T-helper 2 cell treated with Interferon-gamma antibody and Interleukin-4, amounts not matched to agents 5 μg/mL and 100 μg/mL, for 36 hours (primary cell): ENCODE measurements around the gene PIAS1.

Experiments
- DNase-seq: peaks from one replicate; pipeline ENCODE4 v3.0.0; 2021; ENCODE audit warnings: low spot score
- H3K27ac Mint-ChIP-seq: one replicate; pipeline ENCODE4 v1.8.0; 2021; ENCODE audit warnings: mild to moderate bottlenecking, mixed read lengths
- H3K27me3 Mint-ChIP-seq: one replicate; pipeline ENCODE4 v1.8.0; 2021; ENCODE audit warnings: low read depth, mixed read lengths
- H3K36me3 Mint-ChIP-seq: one replicate; pipeline ENCODE4 v1.8.0; 2021; ENCODE audit warnings: low read depth, mixed read lengths
- H3K4me1 Mint-ChIP-seq: one replicate; pipeline ENCODE4 v1.8.0; 2021; ENCODE audit warnings: low read depth, mixed read lengths
- H3K4me3 Mint-ChIP-seq: one replicate; pipeline ENCODE4 v1.8.0; 2022; ENCODE audit warnings: mild to moderate bottlenecking, moderate library complexity, mixed read lengths
- H3K9me3 Mint-ChIP-seq: one replicate; pipeline ENCODE4 v1.8.0; 2021; ENCODE audit warnings: mixed read lengths

The PIAS1 gene

DNA sequence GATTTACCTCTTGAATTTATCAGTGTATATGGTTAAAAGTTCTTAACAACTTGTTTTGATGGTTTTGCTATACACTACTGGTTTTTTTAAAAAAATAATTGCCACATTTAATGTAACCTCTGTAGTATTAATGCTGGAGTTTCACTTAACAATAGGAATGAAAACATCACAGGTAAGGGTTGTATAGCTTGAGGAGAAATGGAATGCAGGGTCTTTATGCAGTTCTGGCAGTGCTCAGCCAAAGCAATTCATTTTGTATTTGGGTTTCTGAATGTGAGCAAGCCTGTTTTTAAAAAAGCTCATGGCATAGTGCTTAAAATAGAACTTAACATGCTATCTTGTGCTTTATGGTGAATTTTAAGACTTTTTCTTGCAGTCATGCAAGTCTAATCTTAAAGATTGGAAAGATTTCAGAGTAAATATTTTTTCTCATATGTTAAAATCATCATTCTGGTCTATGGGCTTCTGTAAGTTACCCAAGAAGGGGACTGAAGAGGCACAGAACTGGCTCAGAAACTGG lies 8.9 kb downstream of the PIAS1 start:
- no peak overlapping the region for H3K27ac Mint-ChIP-seq
- H3K9me3 Mint-ChIP-seq = no peaks in the 10 kb centered on the region
- no peak for DNase-seq
- H3K4me3 Mint-ChIP-seq = no peak overlapping the region
- peaks cover 31% of the 10 kb centered on the region for H3K4me1 Mint-ChIP-seq
- H3K36me3 Mint-ChIP-seq = peaks cover 16% of the 10 kb centered on the region
- no peaks in the 10 kb centered on the region for H3K27me3 Mint-ChIP-seq

GRCh38 chr15:68063606-68064005 lies 9.5 kb downstream of the PIAS1 start:
- Mint-ChIP-seq H3K4me1 (peaks cover 29% of the 10 kb centered on the region), H3K27ac (no peak overlapping the region), H3K36me3 (peaks cover 17% of the 10 kb centered on the region), H3K9me3 (no peaks in the 10 kb centered on the region), H3K27me3 (no peaks in the 10 kb centered on the region), H3K4me3 (no peak overlapping the region)
- DNase-seq = no peak

DNA sequence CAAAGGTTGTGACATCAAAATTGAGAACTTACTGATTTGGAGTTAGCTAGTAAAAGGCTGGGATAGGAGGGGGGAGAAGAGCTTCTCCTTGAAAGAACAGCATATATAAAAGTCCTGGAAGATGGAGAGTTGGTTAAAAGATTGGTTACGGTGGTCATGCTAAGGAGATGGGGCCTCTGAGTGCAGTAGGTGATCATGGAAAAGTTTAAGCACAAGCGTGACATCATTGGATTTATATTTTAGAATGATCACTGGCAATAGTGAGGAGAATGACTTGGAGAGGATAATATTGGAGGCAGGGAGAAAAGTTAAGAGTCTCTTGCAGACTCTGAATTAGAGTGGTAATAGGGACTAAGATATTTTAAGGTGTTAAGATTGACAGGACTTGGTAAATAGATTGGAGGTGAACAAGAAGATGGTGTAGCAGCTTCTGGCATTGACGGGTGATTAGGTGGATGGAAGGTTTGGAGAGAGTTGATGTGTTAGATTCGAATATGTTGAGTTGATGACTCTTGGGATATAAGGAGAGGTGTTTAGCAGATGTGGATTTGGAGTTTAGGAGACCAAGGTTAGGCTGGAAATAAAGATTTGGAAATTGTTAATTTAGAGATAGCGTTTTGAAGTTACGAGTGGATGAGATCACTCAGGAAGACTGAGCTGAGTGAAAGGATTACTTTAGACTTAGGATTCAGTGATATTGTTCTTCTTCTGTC lies 19.6 kb downstream of the PIAS1 start:
- Mint-ChIP-seq H3K27ac (no peak overlapping the region), H3K27me3 (no peaks in the 10 kb centered on the region), H3K4me1 (peaks cover 9% of the 10 kb centered on the region), H3K4me3 (no peak overlapping the region), H3K36me3 (no peaks in the 10 kb centered on the region), H3K9me3 (no peaks in the 10 kb centered on the region)
- DNase-seq = no peak

DNA sequence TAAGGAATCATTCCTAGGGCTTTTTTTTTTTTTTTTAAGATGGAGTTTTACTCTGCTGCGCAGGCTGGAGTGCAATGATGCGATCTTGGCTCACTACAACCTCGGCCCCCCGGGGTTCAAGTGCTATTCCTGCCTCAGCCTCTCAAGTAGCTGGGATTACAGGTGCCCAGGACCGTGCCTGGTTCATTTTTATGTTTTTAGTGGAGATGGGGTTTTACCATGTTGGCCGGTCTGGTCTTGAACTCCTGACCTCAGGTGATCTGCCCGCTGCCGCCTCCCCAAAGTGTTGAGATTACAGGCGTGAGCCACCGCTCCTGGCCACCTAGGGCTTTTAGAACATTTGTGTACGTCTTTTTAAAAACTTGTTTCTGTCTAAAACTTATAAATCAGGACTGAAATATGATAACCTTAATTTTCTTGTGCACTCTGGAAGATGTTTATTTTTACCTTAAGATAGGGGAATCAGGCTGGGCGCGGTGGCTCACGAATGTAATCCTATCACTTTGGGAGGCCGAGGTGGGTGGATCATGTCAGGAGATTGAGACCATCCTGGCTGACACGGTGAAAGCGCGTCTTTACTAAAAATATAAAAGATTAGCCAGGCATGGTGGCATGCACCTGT lies 21.8 kb downstream of the PIAS1 start:
- Mint-ChIP-seq H3K4me1 (peaks cover 12% of the 10 kb centered on the region), H3K27ac (no peak overlapping the region), H3K9me3 (no peaks in the 10 kb centered on the region), H3K36me3 (no peaks in the 10 kb centered on the region), H3K4me3 (no peak overlapping the region), H3K27me3 (no peaks in the 10 kb centered on the region)
- no peak for DNase-seq

DNA sequence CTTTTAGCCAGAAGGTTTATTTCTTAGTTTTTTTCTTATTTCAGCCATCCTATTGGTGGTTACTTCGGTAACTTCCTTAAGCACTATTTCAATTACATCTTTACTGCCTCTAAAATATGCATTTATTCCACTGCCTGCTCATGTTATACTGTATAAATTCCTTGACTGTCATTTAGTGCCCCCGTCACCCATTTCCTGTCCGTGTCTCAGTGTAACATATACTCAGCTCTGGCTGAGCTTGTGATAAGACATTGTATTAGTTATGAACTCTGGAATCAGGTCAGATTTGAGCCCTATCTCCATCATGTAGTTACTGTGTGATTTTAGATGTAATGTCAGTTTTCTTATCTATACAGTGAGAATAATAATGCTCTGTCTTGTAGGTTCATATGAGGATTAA lies 24.2 kb downstream of the PIAS1 start:
- Mint-ChIP-seq H3K4me3 (no peak overlapping the region), H3K27me3 (no peaks in the 10 kb centered on the region), H3K36me3 (no peaks in the 10 kb centered on the region), H3K27ac (no peak overlapping the region), H3K4me1 (peaks cover 17% of the 10 kb centered on the region), H3K9me3 (no peaks in the 10 kb centered on the region)
- no peak for DNase-seq

- Mint-ChIP-seq H3K9me3 (no peaks in the 10 kb centered on the region), H3K27ac (no peak overlapping the region), H3K4me3 (no peak overlapping the region), H3K4me1 (peaks cover 13% of the 10 kb centered on the region), H3K27me3 (no peaks in the 10 kb centered on the region), H3K36me3 (no peaks in the 10 kb centered on the region)
- DNase-seq = no peak
Observed at GRCh38 chr15:68080334-68080733, 26.2 kb downstream of the PIAS1 start.

- Mint-ChIP-seq H3K9me3 (no peaks in the 10 kb centered on the region), H3K27me3 (no peaks in the 10 kb centered on the region), H3K27ac (no peak overlapping the region), H3K36me3 (no peaks in the 10 kb centered on the region), H3K4me3 (no peak overlapping the region), H3K4me1 (peaks cover 13% of the 10 kb centered on the region)
- DNase-seq = no peak
Observed at GRCh38 chr15:68080783-68081182, 26.7 kb downstream of the PIAS1 start.

- Mint-ChIP-seq H3K27me3 (no peaks in the 10 kb centered on the region), H3K9me3 (no peaks in the 10 kb centered on the region), H3K4me3 (no peak overlapping the region), H3K36me3 (peaks cover 5% of the 10 kb centered on the region), H3K4me1 (peaks cover 13% of the 10 kb centered on the region), H3K27ac (no peak overlapping the region)
- DNase-seq = no peak
Observed at GRCh38 chr15:68081869-68082505, 27.9 kb downstream of the PIAS1 start.

- Mint-ChIP-seq H3K9me3 (no peaks in the 10 kb centered on the region), H3K27me3 (no peaks in the 10 kb centered on the region), H3K36me3 (peaks cover 6% of the 10 kb centered on the region), H3K4me1 (peaks cover 13% of the 10 kb centered on the region), H3K4me3 (no peak overlapping the region), H3K27ac (no peak overlapping the region)
- DNase-seq = no peak
Observed at GRCh38 chr15:68082735-68083134, 28.6 kb downstream of the PIAS1 start.

DNA sequence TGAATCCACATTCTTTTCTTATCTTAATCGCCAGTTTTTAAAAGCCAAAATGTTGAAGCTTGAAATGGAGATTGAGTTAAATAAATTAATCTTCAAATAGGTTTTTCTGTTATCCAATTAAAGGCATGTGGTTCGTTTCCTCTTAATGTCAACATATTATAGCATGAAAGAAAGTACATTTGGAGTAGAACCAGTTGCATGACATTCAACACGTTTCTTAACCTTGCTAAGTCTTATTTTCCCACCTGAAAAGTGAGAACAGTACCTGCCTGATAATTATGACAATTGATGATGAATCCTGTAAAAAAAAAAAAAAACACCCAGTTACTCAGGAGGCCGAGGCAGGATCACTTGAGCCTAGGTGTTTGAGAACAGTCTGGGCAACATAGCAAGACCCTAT lies 29.3 kb downstream of the PIAS1 start:
- no peak for DNase-seq
- no peaks in the 10 kb centered on the region for H3K9me3 Mint-ChIP-seq
- H3K4me1 Mint-ChIP-seq = peaks cover 10% of the 10 kb centered on the region
- H3K36me3 Mint-ChIP-seq = peaks cover 8% of the 10 kb centered on the region
- no peaks in the 10 kb centered on the region for H3K27me3 Mint-ChIP-seq
- H3K4me3 Mint-ChIP-seq = no peak overlapping the region
- no peak overlapping the region for H3K27ac Mint-ChIP-seq

DNA sequence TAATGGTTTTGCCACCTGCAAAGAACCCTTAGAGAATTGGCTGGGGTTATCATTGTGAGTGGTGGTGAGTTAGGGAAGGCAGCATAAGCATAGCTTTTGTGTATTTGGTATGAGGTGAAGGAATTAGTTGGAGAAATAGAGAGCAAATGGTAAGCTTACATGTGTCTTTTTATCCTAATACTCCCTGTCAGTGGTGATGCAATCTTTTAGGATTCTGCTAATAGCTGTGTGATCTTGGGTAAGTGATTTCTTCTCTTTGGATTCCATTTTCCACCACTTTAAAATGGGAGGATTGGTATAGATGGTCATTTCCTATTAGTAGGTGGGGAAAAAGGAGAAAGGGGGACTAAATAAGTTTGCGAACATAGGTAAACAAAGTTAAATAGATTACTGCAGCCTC lies 30.9 kb downstream of the PIAS1 start:
- peaks cover 9% of the 10 kb centered on the region for H3K4me1 Mint-ChIP-seq
- H3K27ac Mint-ChIP-seq = no peak overlapping the region
- peaks cover 12% of the 10 kb centered on the region for H3K36me3 Mint-ChIP-seq
- H3K9me3 Mint-ChIP-seq = no peaks in the 10 kb centered on the region
- no peaks in the 10 kb centered on the region for H3K27me3 Mint-ChIP-seq
- H3K4me3 Mint-ChIP-seq = no peak overlapping the region
- no peak for DNase-seq

- no peaks in the 10 kb centered on the region for H3K27me3 Mint-ChIP-seq
- no peaks in the 10 kb centered on the region for H3K4me1 Mint-ChIP-seq
- DNase-seq = no peak
- peaks cover 31% of the 10 kb centered on the region for H3K36me3 Mint-ChIP-seq
- no peak overlapping the region for H3K27ac Mint-ChIP-seq
- H3K4me3 Mint-ChIP-seq = no peak overlapping the region
- peaks cover 10% of the 10 kb centered on the region for H3K9me3 Mint-ChIP-seq
Observed at GRCh38 chr15:68091743-68092142, 37.6 kb downstream of the PIAS1 start.

- H3K27me3 Mint-ChIP-seq = no peaks in the 10 kb centered on the region
- no peak overlapping the region for H3K4me3 Mint-ChIP-seq
- no peak for DNase-seq
- H3K27ac Mint-ChIP-seq = no peak overlapping the region
- H3K4me1 Mint-ChIP-seq = peaks cover 13% of the 10 kb centered on the region
- peaks cover 15% of the 10 kb centered on the region for H3K9me3 Mint-ChIP-seq
- peaks cover 42% of the 10 kb centered on the region for H3K36me3 Mint-ChIP-seq
Observed at GRCh38 chr15:68096099-68096498, 42.0 kb downstream of the PIAS1 start.

DNA sequence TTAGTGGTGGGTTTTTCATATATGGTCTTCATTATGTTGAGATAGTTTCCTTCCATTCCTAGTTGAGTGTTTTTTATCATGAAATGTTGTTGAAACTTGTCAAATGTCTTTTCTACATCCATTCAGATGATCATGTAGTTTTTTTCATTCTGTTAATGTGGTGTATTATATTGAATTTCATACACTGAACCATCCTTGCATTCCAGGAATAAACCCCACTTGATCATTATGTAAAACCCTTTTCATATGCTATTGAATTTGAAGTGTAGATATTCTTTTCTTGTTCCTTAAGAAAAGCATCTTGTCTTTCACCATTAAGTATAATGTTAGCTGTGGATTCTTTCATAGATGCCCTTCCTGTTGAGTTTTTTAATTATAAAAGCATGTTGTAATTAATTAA lies 42.9 kb downstream of the PIAS1 start:
- Mint-ChIP-seq H3K9me3 (peaks cover 15% of the 10 kb centered on the region), H3K27ac (no peak overlapping the region), H3K27me3 (no peaks in the 10 kb centered on the region), H3K36me3 (peaks cover 46% of the 10 kb centered on the region), H3K4me1 (peaks cover 18% of the 10 kb centered on the region), H3K4me3 (no peak overlapping the region)
- DNase-seq = no peak
